Upper lobe of left lung (tissue), 6 donors: ENCODE data around the gene PFAS. TPM values are rescaled to one million over a fixed set of nuclear protein-coding genes. Genes with fewer than 3 reads are reported as not detected.

Experiments
- ATAC-seq, 2 donors: fragments of 200-7000 bp; cut with Tn5 transposase; one replicate each; pipeline ENCODE4 v1.9.1; 2022; ENCODE audit warnings: mild to moderate bottlenecking in 2 of 2, moderate library complexity in 2 of 2; ENCODE audit not compliant: low FRiP score in 2 of 2
- DNase-seq, 2 donors: peaks; one replicate each; pipeline ENCODE4 v3.0.0-alpha.2; 2019 to 2020
- H3K27ac ChIP-seq, 4 donors: fragments of 200-600 bp; sonication (generic); one replicate each; pipeline ENCODE4 v1.5.1; 2016 to 2019
- H3K27me3 ChIP-seq, 4 donors: fragments of 200-600 bp; sonication (generic); one replicate each; pipeline ENCODE4 v1.5.1; 2017 to 2019
- H3K36me3 ChIP-seq, 4 donors: fragments of 200-600 bp; sonication (generic); one replicate each; pipeline ENCODE4 v1.5.1; 2016 to 2019
- H3K4me1 ChIP-seq, 4 donors: fragments of 200-600 bp; sonication (generic); one replicate each; pipeline ENCODE4 v1.5.1; 2018 to 2019
- H3K4me3 ChIP-seq, 4 donors: fragments of 200-600 bp; sonication (generic); one replicate each; pipeline ENCODE4 v1.5.1; 2017 to 2019; ENCODE audit warnings: mild to moderate bottlenecking in 2 of 4, moderate library complexity in 1 of 4
- H3K9me3 ChIP-seq, 4 donors: fragments of 200-600 bp; sonication (generic); one replicate each; pipeline ENCODE4 v1.5.1; 2018 to 2019
- EP300 ChIP-seq, 4 donors: sonication (generic); formaldehyde crosslinking; IDR thresholded peaks; one replicate each; pipeline ENCODE4 v1.5.1; 2017; ENCODE audit warnings: antibody characterized with exemption in 4 of 4, control low read depth in 2 of 4
- POLR2A ChIP-seq, 4 donors: fragments of 450-650 bp; IDR thresholded peaks; one replicate each; pipeline ENCODE4 v1.5.1; 2016 to 2017; ENCODE audit warnings: antibody characterized with exemption in 4 of 4, mild to moderate bottlenecking in 2 of 4
- POLR2AphosphoS5 ChIP-seq, 2 donors: sonication (generic); formaldehyde crosslinking; IDR thresholded peaks; one replicate each; pipeline ENCODE4 v1.5.1; 2017; ENCODE audit warnings: antibody characterized with exemption in 2 of 2
- WGBS, 2 donors: methylation state at CpG; one replicate each; pipeline ENCODE4 v1.1.5; 2017 to 2018; 5-methylcytosine and 5-hydroxymethylcytosine counted together
- total RNA-seq, 6 donors: library from RNA; depleted of rRNA in 4 of 6; stranded (reverse); fragments of >200 nt in 4 of 6; gene quantifications; one replicate each; pipeline versions ENCODE4 v1.1.0 to v1.2.1, GENCODE V29; 2016 to 2021
- TF ChIP-seq, protein P1 (sequence below), 6 experiments: fragments of 450-650 bp in 4 of 6; fragments of 200-600 bp in 2 of 6; sonication (generic) in 2 of 6; IDR thresholded peaks; one replicate each; pipeline ENCODE4 v1.5.1; 2016 to 2019; ENCODE audit warnings: antibody characterized with exemption in 6 of 6
- donor health status: DM: no; HTN: no; CAD: no; lungs with moderate emphysema.
- donor health status: DM: no; HTN: yes; CAD: no; lungs with severe emphysema.

PFAS gene
- total RNA-seq, 6 donors from 2014 or later: 11.9 to 60.8 (median 29.5) TPM

DNA sequence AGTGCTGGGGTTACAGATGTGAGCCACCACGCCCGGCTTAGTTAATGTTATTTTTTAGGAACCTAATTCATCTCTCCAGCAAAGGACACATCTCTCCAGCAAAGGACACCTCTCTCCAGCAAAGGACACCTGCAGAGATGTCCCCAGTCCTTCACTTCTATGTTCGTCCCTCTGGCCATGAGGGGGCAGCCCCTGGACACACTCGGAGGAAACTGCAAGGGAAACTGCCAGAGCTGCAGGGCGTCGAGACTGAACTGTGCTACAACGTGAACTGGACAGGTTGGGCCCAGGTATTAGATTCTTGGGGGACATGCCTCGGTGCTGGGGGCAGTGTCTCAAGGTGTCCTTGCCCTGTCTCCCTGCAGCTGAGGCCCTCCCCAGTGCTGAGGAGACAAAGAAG lies 4.7 kb downstream of the PFAS start:
- ATAC-seq (peak in 1 of 2 donors; percentile 47), DNase-seq (peak in 1 of 2 donors; percentile 25)
- Histone ChIP-seq H3K4me1 (peaks cover 6 to 12% (median 8%) of the 10 kb centered on the region in 4 donors), H3K4me3 (no peak overlapping the region), H3K27me3 (no peaks in the 10 kb centered on the region), H3K27ac (no peak overlapping the region), H3K9me3 (no peaks in the 10 kb centered on the region), H3K36me3 (peaks cover 0 to 48% (median 19%) of the 10 kb centered on the region in 4 donors)
- no peak for TF ChIP-seq EP300 (IDR thresholded peaks at IDR 0.05)
- TF ChIP-seq, protein P1, sequence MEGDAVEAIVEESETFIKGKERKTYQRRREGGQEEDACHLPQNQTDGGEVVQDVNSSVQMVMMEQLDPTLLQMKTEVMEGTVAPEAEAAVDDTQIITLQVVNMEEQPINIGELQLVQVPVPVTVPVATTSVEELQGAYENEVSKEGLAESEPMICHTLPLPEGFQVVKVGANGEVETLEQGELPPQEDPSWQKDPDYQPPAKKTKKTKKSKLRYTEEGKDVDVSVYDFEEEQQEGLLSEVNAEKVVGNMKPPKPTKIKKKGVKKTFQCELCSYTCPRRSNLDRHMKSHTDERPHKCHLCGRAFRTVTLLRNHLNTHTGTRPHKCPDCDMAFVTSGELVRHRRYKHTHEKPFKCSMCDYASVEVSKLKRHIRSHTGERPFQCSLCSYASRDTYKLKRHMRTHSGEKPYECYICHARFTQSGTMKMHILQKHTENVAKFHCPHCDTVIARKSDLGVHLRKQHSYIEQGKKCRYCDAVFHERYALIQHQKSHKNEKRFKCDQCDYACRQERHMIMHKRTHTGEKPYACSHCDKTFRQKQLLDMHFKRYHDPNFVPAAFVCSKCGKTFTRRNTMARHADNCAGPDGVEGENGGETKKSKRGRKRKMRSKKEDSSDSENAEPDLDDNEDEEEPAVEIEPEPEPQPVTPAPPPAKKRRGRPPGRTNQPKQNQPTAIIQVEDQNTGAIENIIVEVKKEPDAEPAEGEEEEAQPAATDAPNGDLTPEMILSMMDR (IDR thresholded peaks at IDR 0.05): peak in 1 of 6 experiments; percentile 60
- WGBS, 2 donors: 62 to 81% methylated on average over 5 to 8 of the region's 8 CpGs

DNA sequence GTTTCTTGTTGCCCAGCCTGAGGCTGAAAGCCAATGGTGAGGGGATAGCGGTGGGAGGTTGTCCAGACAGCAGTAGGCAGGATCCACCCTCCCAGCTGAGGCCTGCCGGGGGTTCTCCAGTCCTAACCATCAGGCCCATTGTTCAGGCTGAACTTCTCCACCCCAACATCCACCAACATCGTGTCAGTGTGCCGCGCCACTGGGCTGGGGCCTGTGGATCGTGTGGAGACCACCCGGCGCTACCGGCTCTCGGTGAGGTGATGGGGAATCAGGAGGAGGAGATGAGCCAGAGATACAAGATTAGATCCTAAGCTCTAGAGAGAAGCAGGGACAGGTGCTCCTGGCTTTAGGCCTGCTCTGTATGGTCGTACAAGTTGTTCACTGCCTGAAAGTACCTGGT lies 5.8 kb downstream of the PFAS start:
- Histone ChIP-seq H3K4me1 (peaks cover under 1 to 5% (median 2%) of the 10 kb centered on the region in 4 donors), H3K9me3 (no peaks in the 10 kb centered on the region), H3K36me3 (peaks cover 0 to 48% (median 19%) of the 10 kb centered on the region in 4 donors), H3K4me3 (no peak overlapping the region), H3K27me3 (no peaks in the 10 kb centered on the region), H3K27ac (no peak overlapping the region)
- ATAC-seq: no peak
- peak in 1 of 2 donors; percentile 65 for DNase-seq
- 93 to 95% methylated on average over 11 of the region's 11 CpGs for WGBS, 2 donors
- TF ChIP-seq, protein P1 (IDR thresholded peaks at IDR 0.05): no peak
- TF ChIP-seq POLR2AphosphoS5 (IDR thresholded peaks at IDR 0.05): no peak
- TF ChIP-seq EP300 (IDR thresholded peaks at IDR 0.05): no peak
- no peak for TF ChIP-seq POLR2A (IDR thresholded peaks at IDR 0.05)

DNA sequence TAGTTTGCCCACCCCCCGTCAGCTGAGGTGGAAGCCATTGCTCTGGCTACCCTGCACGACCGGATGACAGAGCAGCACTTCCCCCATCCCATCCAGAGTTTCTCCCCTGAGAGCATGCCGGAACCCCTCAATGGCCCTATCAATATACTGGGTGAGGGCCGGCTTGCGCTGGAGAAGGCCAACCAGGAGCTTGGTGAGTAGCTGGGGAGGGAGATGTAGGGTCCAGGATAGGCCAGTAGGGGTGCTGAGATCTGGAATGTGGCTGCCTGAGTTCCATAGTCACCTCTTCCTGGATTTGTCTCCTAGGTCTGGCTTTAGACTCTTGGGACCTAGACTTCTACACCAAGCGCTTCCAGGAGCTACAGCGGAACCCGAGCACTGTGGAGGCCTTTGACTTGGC lies 6.4 kb downstream of the PFAS start:
- H3K27ac ChIP-seq: no peak overlapping the region
- no peaks in the 10 kb centered on the region for H3K9me3 ChIP-seq
- no peak for TF ChIP-seq POLR2AphosphoS5 (IDR thresholded peaks at IDR 0.05)
- TF ChIP-seq, protein P1 (IDR thresholded peaks at IDR 0.05): no peak
- TF ChIP-seq POLR2A (IDR thresholded peaks at IDR 0.05): no peak
- TF ChIP-seq EP300 (IDR thresholded peaks at IDR 0.05): no peak
- WGBS, 2 donors: 97 to 99% methylated on average over 6 to 9 of the region's 9 CpGs
- DNase-seq (no peak), ATAC-seq (no peak)
- H3K36me3 ChIP-seq: peaks cover 0 to 52% (median 21%) of the 10 kb centered on the region in 4 donors
- no peaks in the 10 kb centered on the region for H3K27me3 ChIP-seq
- no peak overlapping the region for H3K4me3 ChIP-seq
- no peaks in the 10 kb centered on the region for H3K4me1 ChIP-seq

DNA sequence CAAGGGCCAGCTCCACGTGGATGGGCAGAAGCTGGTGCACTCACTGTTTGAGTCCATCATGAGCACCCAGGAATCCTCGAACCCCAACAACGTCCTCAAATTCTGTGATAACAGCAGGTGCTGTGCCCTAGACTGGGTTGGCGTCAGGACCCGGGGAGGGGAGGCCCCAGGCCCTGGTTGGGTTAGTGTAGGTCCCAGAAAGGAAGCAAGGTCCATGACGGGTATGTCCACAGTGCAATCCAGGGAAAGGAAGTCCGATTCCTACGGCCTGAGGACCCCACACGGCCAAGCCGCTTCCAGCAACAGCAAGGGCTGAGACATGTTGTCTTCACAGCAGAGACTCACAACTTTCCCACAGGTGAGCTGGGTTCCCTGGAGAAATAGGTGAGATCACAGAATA lies 7.2 kb downstream of the PFAS start:
- no peak overlapping the region for H3K4me3 ChIP-seq
- no peaks in the 10 kb centered on the region for H3K27me3 ChIP-seq
- WGBS, 2 donors: 93% methylated on average over 10 of the region's 10 CpGs
- DNase-seq (no peak), ATAC-seq (peak in 1 of 2 donors; percentile 52)
- TF ChIP-seq EP300 (IDR thresholded peaks at IDR 0.05) (no peak), POLR2A (IDR thresholded peaks at IDR 0.05) (no peak), POLR2AphosphoS5 (IDR thresholded peaks at IDR 0.05) (no peak)
- TF ChIP-seq, protein P1 (IDR thresholded peaks at IDR 0.05): no peak
- H3K27ac ChIP-seq: no peak overlapping the region
- no peaks in the 10 kb centered on the region for H3K4me1 ChIP-seq
- H3K9me3 ChIP-seq: no peaks in the 10 kb centered on the region
- H3K36me3 ChIP-seq: peaks cover 0 to 59% (median 22%) of the 10 kb centered on the region in 4 donors

DNA sequence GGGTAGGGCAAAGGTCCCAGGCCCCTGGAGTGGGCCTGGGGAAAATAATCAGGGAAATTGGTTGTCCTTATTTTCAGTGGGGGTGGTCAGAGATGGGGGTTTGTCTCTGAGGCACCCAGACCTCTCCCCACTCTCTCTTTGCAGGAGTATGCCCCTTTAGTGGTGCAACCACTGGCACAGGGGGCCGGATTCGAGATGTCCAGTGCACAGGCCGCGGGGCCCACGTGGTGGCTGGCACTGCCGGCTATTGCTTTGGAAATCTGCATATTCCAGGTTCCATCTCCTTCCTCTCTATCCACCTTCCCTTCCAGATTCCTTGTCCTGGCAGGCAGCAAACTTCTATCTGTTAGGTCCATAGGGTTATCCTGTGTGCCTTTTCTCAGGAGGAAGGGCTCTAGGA lies 7.6 kb downstream of the PFAS start:
- no peaks in the 10 kb centered on the region for H3K27me3 ChIP-seq
- peaks cover 0 to 63% (median 22%) of the 10 kb centered on the region in 4 donors for H3K36me3 ChIP-seq
- WGBS, 2 donors: 95 to 100% methylated on average over 6 of the region's 6 CpGs
- H3K4me1 ChIP-seq: no peaks in the 10 kb centered on the region
- H3K9me3 ChIP-seq: no peaks in the 10 kb centered on the region
- DNase-seq (no peak), ATAC-seq (no peak)
- no peak overlapping the region for H3K4me3 ChIP-seq
- TF ChIP-seq, protein P1 (IDR thresholded peaks at IDR 0.05): no peak
- TF ChIP-seq EP300 (IDR thresholded peaks at IDR 0.05) (no peak), POLR2A (IDR thresholded peaks at IDR 0.05) (no peak), POLR2AphosphoS5 (IDR thresholded peaks at IDR 0.05) (no peak)
- H3K27ac ChIP-seq: no peak overlapping the region
